Measurements from ENCODE around the gene IGFBP3. TPM values are rescaled to one million over a fixed set of nuclear protein-coding genes. Genes with fewer than 3 reads are reported as not detected.

IGFBP3 gene
- total RNA-seq, 1 experiment from 2014 or later, result 315 TPM

DNA sequence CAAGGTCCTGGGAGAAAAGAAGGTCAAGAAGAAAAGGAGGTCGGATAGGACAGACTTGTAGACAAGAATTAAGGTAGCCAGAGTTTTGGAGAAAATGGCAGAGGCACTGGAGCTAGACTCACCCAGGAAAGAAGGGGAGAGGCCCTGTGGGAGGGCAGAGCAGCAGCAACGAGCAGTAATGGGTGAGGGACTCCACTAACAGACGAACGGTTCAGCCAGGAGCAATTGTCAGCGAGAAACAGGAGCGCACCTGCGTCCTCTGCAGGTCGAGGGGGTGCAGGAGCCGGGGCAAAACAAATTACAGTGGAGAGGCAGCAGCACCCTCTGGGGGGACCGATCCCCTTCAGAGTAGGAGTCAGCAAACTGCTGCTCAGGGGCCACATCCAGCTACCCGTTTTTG lies 18.5 kb upstream of the IGFBP3 start:
- TF ChIP-seq, protein P1, sequence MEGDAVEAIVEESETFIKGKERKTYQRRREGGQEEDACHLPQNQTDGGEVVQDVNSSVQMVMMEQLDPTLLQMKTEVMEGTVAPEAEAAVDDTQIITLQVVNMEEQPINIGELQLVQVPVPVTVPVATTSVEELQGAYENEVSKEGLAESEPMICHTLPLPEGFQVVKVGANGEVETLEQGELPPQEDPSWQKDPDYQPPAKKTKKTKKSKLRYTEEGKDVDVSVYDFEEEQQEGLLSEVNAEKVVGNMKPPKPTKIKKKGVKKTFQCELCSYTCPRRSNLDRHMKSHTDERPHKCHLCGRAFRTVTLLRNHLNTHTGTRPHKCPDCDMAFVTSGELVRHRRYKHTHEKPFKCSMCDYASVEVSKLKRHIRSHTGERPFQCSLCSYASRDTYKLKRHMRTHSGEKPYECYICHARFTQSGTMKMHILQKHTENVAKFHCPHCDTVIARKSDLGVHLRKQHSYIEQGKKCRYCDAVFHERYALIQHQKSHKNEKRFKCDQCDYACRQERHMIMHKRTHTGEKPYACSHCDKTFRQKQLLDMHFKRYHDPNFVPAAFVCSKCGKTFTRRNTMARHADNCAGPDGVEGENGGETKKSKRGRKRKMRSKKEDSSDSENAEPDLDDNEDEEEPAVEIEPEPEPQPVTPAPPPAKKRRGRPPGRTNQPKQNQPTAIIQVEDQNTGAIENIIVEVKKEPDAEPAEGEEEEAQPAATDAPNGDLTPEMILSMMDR (IDR thresholded peaks at IDR 0.05; ENCODE audit: unreplicated experiment), result no peak
- CTCF ChIA-PET, result no interaction called here
- DNase-seq, result no peak
- H3K9me3 Mint-ChIP-seq (ENCODE audit: low read depth, unreplicated experiment), result peaks cover 4% of the 10 kb centered on the region
- no TSS peak for BruUV-seq (replicated peaks)
- H3K4me3 Mint-ChIP-seq (ENCODE audit: low read depth, unreplicated experiment), result no peak overlapping the region
- H3K27me3 Mint-ChIP-seq (ENCODE audit: unreplicated experiment), result no peaks in the 10 kb centered on the region
- no peaks in the 10 kb centered on the region for H3K36me3 Mint-ChIP-seq (ENCODE audit: insufficient read depth, unreplicated experiment)
- no peak overlapping the region for H3K27ac Mint-ChIP-seq (ENCODE audit: unreplicated experiment)
- intact Hi-C loops (cut with micrococcal nuclease; ENCODE audit: unreplicated experiment), result no loop called here
- peaks cover 8% of the 10 kb centered on the region for H3K4me1 Mint-ChIP-seq (ENCODE audit: low read depth, unreplicated experiment)

DNA sequence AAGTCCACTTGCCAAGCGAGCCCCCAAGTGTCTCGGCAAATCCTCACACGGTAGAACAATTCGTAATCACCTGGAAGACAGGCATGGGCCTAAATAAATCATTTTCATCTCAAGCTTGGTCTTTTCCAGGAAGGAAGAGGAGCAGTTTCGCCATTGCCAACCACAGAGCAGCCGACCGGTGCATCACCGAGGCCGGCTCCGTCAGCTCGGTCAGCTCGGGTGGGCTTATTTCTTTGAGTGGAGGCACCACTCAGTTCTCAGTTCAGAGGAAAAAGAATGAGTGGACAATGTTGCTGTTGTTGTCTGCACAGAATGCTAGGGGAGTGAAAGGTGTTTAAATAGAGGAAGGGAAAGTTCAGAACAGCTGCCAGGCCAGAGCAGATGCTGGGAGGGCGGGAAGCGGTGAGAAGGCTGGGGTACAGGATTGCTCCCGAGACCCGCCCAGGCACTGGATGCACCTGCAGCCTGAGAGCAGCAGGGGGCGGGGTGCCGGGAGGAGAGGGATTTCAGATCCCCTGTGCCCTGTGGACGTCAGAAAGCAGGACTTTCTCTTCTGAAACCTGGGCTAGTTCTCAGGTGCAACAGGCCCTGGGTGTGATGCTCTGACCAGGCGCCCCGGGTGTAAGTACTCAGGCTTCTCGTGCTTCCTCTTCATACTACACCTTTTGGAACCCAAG lies 17.7 kb upstream of the IGFBP3 start:
- Mint-ChIP-seq H3K36me3 (ENCODE audit: insufficient read depth, unreplicated experiment) (no peaks in the 10 kb centered on the region), H3K9me3 (ENCODE audit: low read depth, unreplicated experiment) (peaks cover 4% of the 10 kb centered on the region), H3K4me3 (ENCODE audit: low read depth, unreplicated experiment) (no peak overlapping the region), H3K4me1 (ENCODE audit: low read depth, unreplicated experiment) (peaks cover 8% of the 10 kb centered on the region), H3K27me3 (ENCODE audit: unreplicated experiment) (no peaks in the 10 kb centered on the region), H3K27ac (ENCODE audit: unreplicated experiment) (no peak overlapping the region)
- DNase-seq, result no peak
- TF ChIP-seq, protein P1 (IDR thresholded peaks at IDR 0.05; ENCODE audit: unreplicated experiment), result no peak
- CTCF ChIA-PET, result no interaction called here
- intact Hi-C loops (cut with micrococcal nuclease; ENCODE audit: unreplicated experiment), result no loop called here
- BruUV-seq (replicated peaks), result no TSS peak

DNA sequence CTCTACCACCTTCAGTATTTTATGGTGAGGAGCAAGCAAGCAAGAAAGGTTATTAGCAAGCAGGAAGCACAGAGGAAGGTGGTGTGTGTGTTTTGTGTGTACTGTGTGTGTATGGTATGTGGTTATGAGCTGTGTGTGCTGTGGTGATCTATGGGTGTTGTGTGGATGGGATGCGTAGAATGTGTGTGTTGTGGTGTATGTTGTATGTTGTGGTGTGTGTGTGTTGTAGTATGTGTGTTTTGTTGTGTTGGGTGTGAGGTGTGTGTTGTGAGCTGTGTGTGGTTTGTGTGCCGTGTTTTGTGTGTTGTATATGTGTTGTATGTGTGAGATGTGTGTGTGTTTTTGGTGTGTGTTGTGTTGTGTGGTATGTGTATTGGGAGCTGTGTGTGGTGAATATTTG lies 16.8 kb upstream of the IGFBP3 start:
- H3K27me3 Mint-ChIP-seq (ENCODE audit: unreplicated experiment), result no peaks in the 10 kb centered on the region
- BruUV-seq (replicated peaks), result no TSS peak
- CTCF ChIA-PET, result no interaction called here
- H3K9me3 Mint-ChIP-seq (ENCODE audit: low read depth, unreplicated experiment), result peaks cover 4% of the 10 kb centered on the region
- H3K4me3 Mint-ChIP-seq (ENCODE audit: low read depth, unreplicated experiment), result no peak overlapping the region
- TF ChIP-seq, protein P1 (IDR thresholded peaks at IDR 0.05; ENCODE audit: unreplicated experiment), result no peak
- H3K27ac Mint-ChIP-seq (ENCODE audit: unreplicated experiment), result no peak overlapping the region
- intact Hi-C loops (cut with micrococcal nuclease; ENCODE audit: unreplicated experiment), result no loop called here
- no peak for DNase-seq
- H3K4me1 Mint-ChIP-seq (ENCODE audit: low read depth, unreplicated experiment), result peaks cover 8% of the 10 kb centered on the region
- H3K36me3 Mint-ChIP-seq (ENCODE audit: insufficient read depth, unreplicated experiment), result no peaks in the 10 kb centered on the region

DNA sequence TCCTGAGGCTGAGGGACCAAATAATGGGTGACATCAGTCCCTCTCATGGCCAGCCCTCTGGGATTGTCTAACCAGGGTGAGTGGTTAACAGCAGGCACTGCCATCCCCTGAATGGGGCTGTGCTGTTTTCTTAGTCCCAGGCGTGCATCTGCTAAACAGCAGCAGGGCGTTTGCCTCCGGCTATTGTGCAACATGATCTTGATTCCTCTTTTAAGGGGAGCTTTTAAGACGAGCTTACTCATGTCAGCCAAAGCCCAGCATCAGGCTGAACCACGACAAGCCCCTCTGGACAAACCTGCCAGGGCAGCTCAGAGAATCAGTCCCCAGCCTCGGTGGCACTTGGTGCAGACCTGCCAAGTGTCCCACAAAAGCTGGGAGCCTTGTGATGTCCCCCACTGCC lies 16.2 kb upstream of the IGFBP3 start:
- H3K4me1 Mint-ChIP-seq (ENCODE audit: low read depth, unreplicated experiment), result peaks cover 8% of the 10 kb centered on the region
- intact Hi-C loops (cut with micrococcal nuclease; ENCODE audit: unreplicated experiment), result no loop called here
- H3K9me3 Mint-ChIP-seq (ENCODE audit: low read depth, unreplicated experiment), result peaks cover 4% of the 10 kb centered on the region
- no peak overlapping the region for H3K27ac Mint-ChIP-seq (ENCODE audit: unreplicated experiment)
- BruUV-seq (replicated peaks), result no TSS peak
- H3K36me3 Mint-ChIP-seq (ENCODE audit: insufficient read depth, unreplicated experiment), result no peaks in the 10 kb centered on the region
- TF ChIP-seq, protein P1 (IDR thresholded peaks at IDR 0.05; ENCODE audit: unreplicated experiment), result no peak
- CTCF ChIA-PET, result no interaction called here
- no peaks in the 10 kb centered on the region for H3K27me3 Mint-ChIP-seq (ENCODE audit: unreplicated experiment)
- no peak for DNase-seq
- no peak overlapping the region for H3K4me3 Mint-ChIP-seq (ENCODE audit: low read depth, unreplicated experiment)
